DMS 273 treated with DMSO at 0.1 percent for 48 hours (cell line): ENCODE results near the gene GULP1.
A peak's percentile ranks its signal among the peaks of the same experiment; 100 is the strongest.
"Not testable (repeated sequence)": the region's sequence is repeated elsewhere in the genome, so short reads cannot be mapped to it uniquely, and the experiment has no call there.

Experiments used
- DNase-seq: peaks from one replicate; lab custom pipeline; 2025; lab: John Stamatoyannopoulos, UW

GULP1 gene

DNA sequence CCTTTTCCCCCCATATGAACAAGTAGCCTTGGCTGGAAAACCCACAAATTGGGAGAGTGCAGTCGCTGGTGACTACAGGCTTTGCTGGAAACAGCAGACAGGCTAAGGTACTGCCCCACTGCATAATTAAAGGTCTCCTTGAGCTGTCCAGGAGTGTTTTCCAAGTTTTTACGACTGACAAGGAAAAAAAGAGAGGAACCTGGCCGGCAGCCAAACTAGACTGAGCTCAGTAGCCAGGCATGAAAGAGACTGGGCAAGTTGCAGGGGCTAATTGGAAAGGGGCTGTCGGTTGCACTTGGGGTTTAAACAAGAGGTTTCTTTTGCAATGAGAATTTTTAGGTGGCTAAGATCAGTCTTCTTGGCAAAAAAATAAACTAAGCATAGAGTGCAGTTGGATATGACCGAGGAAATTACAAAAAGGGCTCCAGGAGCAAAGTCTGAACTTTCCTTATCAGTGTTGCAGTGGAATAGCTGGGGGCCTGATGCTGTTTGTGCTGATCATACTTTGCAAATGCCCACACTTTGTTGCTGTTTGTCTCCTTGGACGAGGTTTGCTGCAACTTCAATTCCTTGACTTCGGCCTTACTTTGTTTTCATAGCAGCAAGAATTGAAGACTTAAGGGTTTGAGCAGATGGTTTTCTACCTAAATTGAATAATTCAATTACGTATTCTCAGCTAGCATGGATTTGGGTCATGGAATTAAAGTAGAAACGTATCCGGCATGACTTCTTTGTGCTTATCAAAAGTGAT lies 2.1 kb downstream of the GULP1 start:
- DNase-seq, result peak; percentile 85

- DNase-seq, result no peak
Measured at GRCh38 chr2:188294352-188294926, 2.8 kb downstream of the GULP1 start.

GRCh38 chr2:188295067-188295685 lies 3.5 kb downstream of the GULP1 start:
- no peak for DNase-seq

GRCh38 chr2:188297978-188298377 lies 6.3 kb downstream of the GULP1 start:
- no peak for DNase-seq

DNA sequence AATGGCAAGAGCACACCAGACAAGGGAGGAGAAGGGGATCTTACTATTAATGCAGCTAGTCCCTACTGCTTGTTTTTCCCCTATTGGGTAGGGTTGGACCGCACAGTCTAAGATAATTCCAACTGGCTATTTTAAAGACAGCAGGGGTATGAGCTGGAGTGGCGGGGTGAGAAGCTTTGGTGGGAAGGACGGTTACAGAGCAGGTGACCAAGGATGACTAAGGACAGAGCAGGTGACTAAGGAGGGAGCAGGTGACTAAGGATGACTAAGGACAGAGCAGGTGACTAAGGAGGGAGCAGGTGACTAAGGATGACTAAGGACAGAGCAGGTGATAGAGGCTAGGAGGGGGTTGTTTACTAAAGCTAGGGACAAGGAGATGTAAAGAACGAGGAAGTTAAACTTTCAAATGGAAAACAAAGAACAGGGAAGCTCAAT lies 7.3 kb downstream of the GULP1 start:
- not testable (repeated sequence) for DNase-seq

- no peak for DNase-seq
Measured at GRCh38 chr2:188303363-188304031, 11.8 kb downstream of the GULP1 start.

DNA sequence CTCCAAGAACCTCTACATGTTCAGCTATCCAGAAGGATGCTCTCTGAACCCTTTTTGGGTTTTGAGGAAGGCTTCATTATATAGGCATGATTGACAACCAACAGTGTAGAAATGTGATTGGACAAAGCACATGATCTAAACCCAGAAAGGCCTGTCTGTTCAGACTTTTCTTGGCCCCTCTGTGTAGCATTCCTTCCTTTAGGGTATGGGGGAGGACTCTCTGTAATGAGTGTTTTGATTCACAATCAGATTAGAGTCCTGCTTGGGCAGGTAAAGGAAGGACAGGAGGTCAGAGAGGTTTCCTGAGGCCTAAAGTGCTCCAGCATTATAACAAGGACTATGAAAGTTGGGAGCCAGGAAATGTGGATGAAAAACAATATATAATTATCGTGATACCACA lies 13.6 kb downstream of the GULP1 start:
- no peak for DNase-seq

GRCh38 chr2:188306271-188306670 lies 14.6 kb downstream of the GULP1 start:
- DNase-seq, result no peak

DNA sequence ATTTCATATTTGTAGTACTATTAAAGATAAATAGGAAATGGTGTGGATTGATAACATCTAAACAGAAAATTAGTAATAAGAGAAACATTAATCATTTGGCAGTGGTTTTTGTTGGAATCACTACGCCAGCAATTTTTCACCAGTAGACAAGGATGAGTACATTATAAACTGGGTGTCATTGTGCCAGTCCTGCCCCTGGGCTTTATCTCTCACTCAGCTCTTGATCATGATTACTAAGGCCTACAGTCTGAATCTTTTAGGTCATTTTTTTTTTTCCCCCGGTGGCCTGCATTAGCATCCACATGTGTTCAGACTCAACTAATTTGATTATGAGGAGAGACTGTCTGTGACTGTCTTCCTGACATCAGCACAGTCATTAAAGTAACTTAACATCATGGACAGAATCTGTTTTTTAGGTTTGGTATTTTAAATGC lies 16.2 kb downstream of the GULP1 start:
- DNase-seq, result no peak

DNA sequence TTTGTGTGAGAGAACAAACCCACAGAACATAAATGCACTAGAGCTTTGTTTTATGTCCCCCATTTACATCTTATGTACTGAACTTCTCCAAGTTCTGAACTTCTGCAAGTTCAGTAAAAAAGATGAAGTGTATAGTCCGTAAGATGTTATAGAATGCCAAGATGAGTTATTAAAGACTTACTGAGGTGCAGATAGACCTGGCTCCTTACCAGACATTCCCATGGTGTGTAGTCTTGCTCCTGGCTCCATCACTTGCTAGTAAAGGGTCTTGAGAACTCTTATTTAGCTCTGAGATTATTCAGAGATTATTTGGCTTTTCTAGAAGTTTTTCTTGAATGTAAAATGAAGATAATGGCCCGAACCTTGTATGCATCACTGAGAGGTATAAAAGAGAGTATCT lies 16.8 kb downstream of the GULP1 start:
- DNase-seq, result no peak

DNA sequence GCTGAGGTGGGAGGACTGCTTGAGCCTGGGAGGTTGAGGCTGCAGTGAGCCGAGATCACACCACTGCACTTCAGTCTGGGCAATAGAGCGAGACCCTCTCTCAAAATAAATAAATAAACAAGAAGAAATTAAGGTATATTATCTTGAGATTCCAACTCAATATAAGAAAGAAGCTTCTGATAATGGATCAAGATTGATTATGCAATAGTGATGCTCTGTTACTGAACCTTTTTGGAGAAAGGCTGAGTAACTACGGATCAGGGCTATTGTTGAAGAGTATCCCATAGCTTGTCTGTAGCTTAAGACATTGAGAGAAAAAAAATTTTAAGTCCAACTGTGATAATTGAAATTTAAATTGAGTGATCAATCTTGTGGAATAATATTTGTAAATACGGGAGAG lies 17.7 kb downstream of the GULP1 start:
- no peak for DNase-seq

- no peak for DNase-seq
Measured at GRCh38 chr2:188314314-188315054, 22.8 kb downstream of the GULP1 start.

GRCh38 chr2:188315750-188316149 lies 24.1 kb downstream of the GULP1 start:
- no peak for DNase-seq

DNA sequence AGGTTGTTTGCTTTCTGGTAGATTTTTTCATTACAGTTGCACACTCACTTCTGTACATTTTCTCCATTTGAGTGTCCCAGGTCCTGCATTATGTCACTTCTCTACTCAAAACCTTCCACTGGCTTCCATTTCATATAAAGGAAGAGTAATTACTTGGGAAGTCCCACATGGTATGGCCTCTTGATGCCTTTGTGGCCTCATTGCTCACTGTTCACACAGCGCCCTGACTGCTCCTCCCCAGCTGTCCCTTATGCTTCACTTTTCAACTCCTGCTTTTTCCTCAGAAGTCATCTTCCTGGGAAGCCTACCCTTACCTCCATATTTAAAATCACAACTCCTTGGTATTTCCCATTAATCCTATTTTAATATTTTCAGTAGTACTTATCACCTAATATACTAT lies 24.7 kb downstream of the GULP1 start:
- no peak for DNase-seq

- no peak for DNase-seq
Measured at GRCh38 chr2:188316791-188317423, 25.2 kb downstream of the GULP1 start.

DNA sequence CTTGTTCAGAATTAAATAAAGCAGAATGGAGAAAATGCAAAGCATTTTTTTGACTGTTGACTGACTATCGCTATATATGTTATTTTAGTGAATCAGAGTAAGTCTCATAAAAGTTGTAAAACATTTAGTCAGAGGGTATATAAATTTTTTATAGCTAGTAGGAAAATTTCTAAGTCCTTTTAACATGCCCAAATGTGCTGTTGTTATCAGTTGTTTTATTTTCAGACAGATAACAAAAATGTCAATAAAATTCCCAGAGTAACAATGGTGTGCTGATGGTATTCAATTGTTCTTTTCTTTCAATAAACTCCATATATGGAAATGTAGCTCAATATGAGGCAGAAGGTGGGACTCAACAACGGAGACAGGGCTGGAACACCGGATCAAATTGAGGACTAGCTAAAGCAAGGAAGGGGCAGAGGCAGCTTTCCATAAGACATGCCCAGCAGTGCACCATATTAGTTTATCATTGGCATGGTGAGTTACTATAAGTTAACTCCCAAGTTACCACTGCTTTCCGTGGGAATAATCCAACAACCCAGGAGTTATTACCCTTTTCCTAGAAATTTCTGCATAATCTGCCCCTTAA lies 26.6 kb downstream of the GULP1 start:
- no peak for DNase-seq

- no peak for DNase-seq
Measured at GRCh38 chr2:188319838-188320237, 28.2 kb downstream of the GULP1 start.

DNA sequence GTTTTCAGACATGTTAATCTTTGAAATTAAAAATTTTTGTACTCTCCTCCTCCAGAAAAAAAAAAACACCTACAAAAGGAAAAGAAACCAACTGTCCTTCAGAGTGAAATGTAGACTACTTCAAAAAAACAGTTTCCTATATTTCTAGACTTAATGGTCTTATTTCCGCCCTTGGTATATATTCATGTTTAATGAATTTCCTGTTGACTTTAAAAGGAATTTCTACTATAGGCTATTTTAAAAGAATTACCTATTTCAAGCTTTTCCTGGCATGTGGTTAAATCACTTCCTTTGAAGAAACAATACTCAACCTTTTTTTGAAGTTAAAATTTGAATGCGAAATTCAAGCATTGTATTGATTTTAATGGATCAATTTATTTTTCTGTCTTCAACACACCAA lies 29.2 kb downstream of the GULP1 start:
- no peak for DNase-seq

- no peak for DNase-seq
Measured at GRCh38 chr2:188322569-188323551, 31.2 kb downstream of the GULP1 start.

DNA sequence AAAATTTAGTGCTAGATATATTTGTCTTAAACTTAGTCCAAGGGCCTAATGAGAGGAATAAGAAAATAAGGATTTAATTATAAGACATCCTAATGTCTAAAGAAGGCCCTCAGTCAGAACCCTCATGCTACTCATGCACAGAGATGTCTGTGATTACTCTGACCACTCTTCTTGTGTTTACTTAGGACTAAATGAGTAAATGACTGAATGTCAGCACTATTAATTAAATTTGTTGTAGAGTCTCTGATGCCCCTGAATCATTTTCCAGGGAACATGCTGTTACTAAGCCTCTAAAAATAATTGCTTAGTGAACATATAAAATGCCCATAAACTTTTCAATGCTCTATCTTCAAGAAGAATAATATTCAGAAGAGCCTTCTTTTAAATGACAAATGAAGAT lies 32.4 kb downstream of the GULP1 start:
- no peak for DNase-seq
